Middle frontal gyrus (tissue), 1 donor: ENCODE data around the gene CAMTA1.

ENCODE experiments used
- DNase-seq: peaks from one replicate; pipeline ENCODE4 v3.0.0-alpha.2; 2015; ENCODE audit warnings: low spot score; ENCODE audit errors: extremely low spot score

Gene CAMTA1

GRCh38 chr1:7070389-7071029 lies 285.3 kb downstream of the CAMTA1 start:
- DNase-seq = no peak

GRCh38 chr1:7076117-7076516 lies 290.9 kb downstream of the CAMTA1 start:
- DNase-seq = no peak

GRCh38 chr1:7076572-7076971 lies 291.3 kb downstream of the CAMTA1 start:
- no peak for DNase-seq

GRCh38 chr1:7077136-7077535 lies 291.9 kb downstream of the CAMTA1 start:
- DNase-seq = no peak

- no peak for DNase-seq
Observed at GRCh38 chr1:7077970-7078369, 292.7 kb downstream of the CAMTA1 start.

- DNase-seq = no peak
Observed at GRCh38 chr1:7079637-7080036, 294.4 kb downstream of the CAMTA1 start.

- no peak for DNase-seq
Observed at GRCh38 chr1:7084232-7084894, 299.1 kb downstream of the CAMTA1 start.

- DNase-seq = no peak
Observed at GRCh38 chr1:7085521-7085920, 300.3 kb downstream of the CAMTA1 start.

- DNase-seq = no peak
Observed at GRCh38 chr1:7086106-7086505, 300.9 kb downstream of the CAMTA1 start.

GRCh38 chr1:7087888-7088287 lies 302.6 kb downstream of the CAMTA1 start:
- no peak for DNase-seq

- DNase-seq = no peak
Observed at GRCh38 chr1:7089497-7089896, 304.2 kb downstream of the CAMTA1 start.

- DNase-seq = no peak
Observed at GRCh38 chr1:7093297-7093696, 308.0 kb downstream of the CAMTA1 start.

- DNase-seq = no peak
Observed at GRCh38 chr1:7094086-7094485, 308.8 kb downstream of the CAMTA1 start.

GRCh38 chr1:7094509-7094908 lies 309.3 kb downstream of the CAMTA1 start:
- DNase-seq = no peak

- DNase-seq = no peak
Observed at GRCh38 chr1:7095343-7095964, 310.2 kb downstream of the CAMTA1 start.

GRCh38 chr1:7097938-7098592 lies 312.8 kb downstream of the CAMTA1 start:
- DNase-seq = no peak

GRCh38 chr1:7098641-7099040 lies 313.4 kb downstream of the CAMTA1 start:
- no peak for DNase-seq

GRCh38 chr1:7100479-7100878 lies 315.2 kb downstream of the CAMTA1 start:
- no peak for DNase-seq

GRCh38 chr1:7101187-7101586 lies 315.9 kb downstream of the CAMTA1 start:
- no peak for DNase-seq

- no peak for DNase-seq
Observed at GRCh38 chr1:7103361-7103782, 318.1 kb downstream of the CAMTA1 start.

- DNase-seq = no peak
Observed at GRCh38 chr1:7103874-7104273, 318.6 kb downstream of the CAMTA1 start.

- no peak for DNase-seq
Observed at GRCh38 chr1:7104339-7104738, 319.1 kb downstream of the CAMTA1 start.
